Lung (tissue), 12 donors: ENCODE results near the gene PRR12. TPM values are rescaled to one million over a fixed set of nuclear protein-coding genes. Genes with fewer than 3 reads are reported as not detected.

Experiments
- ATAC-seq: fragments of 200-7000 bp; cut with Tn5 transposase; one replicate; pipeline ENCODE4 v1.9.1; 2020; ENCODE audit warnings: moderate number of reproducible peaks; ENCODE audit not compliant: insufficient read depth, low FRiP score
- DNase-seq, 3 donors: peaks; one replicate each; pipeline ENCODE4 v3.0.0-alpha.2; 2013 to 2017
- H3K27ac ChIP-seq, 2 donors: one replicate each; pipeline ENCODE4 v1.5.1; 2013; ENCODE audit warnings: mild to moderate bottlenecking in 2 of 2, moderate library complexity in 2 of 2, control low read depth in 1 of 2, inconsistent platforms in 1 of 2, low read depth in 1 of 2, low read length in 1 of 2
- H3K27me3 ChIP-seq, 3 donors: one replicate each; pipeline ENCODE4 v1.5.1; 2013; ENCODE audit warnings: low read length in 2 of 3; ENCODE audit not compliant: control insufficient read depth in 3 of 3, insufficient read depth in 3 of 3
- H3K36me3 ChIP-seq, 4 donors: one replicate each; pipeline ENCODE4 v1.5.1; 2013; ENCODE audit warnings: low read length in 4 of 4, mild to moderate bottlenecking in 1 of 4, moderate library complexity in 1 of 4; ENCODE audit not compliant: control insufficient read depth in 4 of 4, insufficient read depth in 4 of 4
- H3K4me1 ChIP-seq, 5 donors: one replicate each; pipeline ENCODE4 v1.5.1; 2013; ENCODE audit warnings: low read length in 5 of 5, mild to moderate bottlenecking in 2 of 5, moderate library complexity in 1 of 5; ENCODE audit not compliant: control insufficient read depth in 5 of 5, insufficient read depth in 5 of 5
- H3K4me3 ChIP-seq: one replicate; pipeline ENCODE4 v1.5.1; 2013; ENCODE audit warnings: mild to moderate bottlenecking, control low read depth, moderate library complexity
- H3K9ac ChIP-seq, 2 donors: one replicate each; pipeline ENCODE4 v1.5.1; 2013; ENCODE audit warnings: low read length in 2 of 2, control low read depth in 1 of 2; ENCODE audit not compliant: insufficient read depth in 1 of 2
- H3K9me3 ChIP-seq, 4 donors: one replicate each; pipeline ENCODE4 v1.5.1; 2013; ENCODE audit warnings: low read length in 3 of 4, mild to moderate bottlenecking in 1 of 4, moderate library complexity in 1 of 4; ENCODE audit not compliant: control insufficient read depth in 4 of 4, insufficient read depth in 3 of 4
- WGBS, 2 donors: extraction: QIAGEN DNeasy Blood & Tissue Kit; methylation state at CpG; one replicate each; pipeline ENCODE4 v1.1.7; 2013; 5-methylcytosine and 5-hydroxymethylcytosine counted together
- polyA plus RNA-seq, 2 donors: library from polyadenylated mRNA; stranded (reverse); fragments of 200-250 nt; gene quantifications; one replicate each; pipeline ENCODE4 v1.2.1, GENCODE V29; 2013
- total RNA-seq, 2 donors: library from RNA; depleted of rRNA in 1 of 2; stranded (reverse); fragments of >200 nt in 1 of 2; gene quantifications; one replicate each; pipeline ENCODE4 v1.2.1, GENCODE V29; 2014 to 2021
- TF ChIP-seq, protein P1 (sequence below): IDR thresholded peaks from 2 replicates; pipeline ENCODE4 v1.5.1; 2012; ENCODE audit warnings: mild to moderate bottlenecking; ENCODE audit errors: control extremely low read depth, extremely low read depth
- donor health status: control.
- donor health status: control.
- donor health status: Bipolar disorder and iron deficiency.
- donor health status: healthy.
- donor health status: DM: yes; HTN: yes; CAD: no.

The PRR12 gene
- total and polyA plus RNA-seq, 4 donors, result 7.6 to 32.4 (median 16.8) TPM

GRCh38 chr19:49609499-49610092 lies 18.6 kb downstream of the PRR12 start:
- peaks cover 0 to 6% (median 0%) of the 10 kb centered on the region in 5 donors for H3K4me1 ChIP-seq
- no peak overlapping the region for H3K4me3 ChIP-seq
- no peak overlapping the region for H3K27ac ChIP-seq
- DNase-seq (no peak), ATAC-seq (no peak)
- H3K9ac ChIP-seq, result no peak overlapping the region
- TF ChIP-seq, protein P1, sequence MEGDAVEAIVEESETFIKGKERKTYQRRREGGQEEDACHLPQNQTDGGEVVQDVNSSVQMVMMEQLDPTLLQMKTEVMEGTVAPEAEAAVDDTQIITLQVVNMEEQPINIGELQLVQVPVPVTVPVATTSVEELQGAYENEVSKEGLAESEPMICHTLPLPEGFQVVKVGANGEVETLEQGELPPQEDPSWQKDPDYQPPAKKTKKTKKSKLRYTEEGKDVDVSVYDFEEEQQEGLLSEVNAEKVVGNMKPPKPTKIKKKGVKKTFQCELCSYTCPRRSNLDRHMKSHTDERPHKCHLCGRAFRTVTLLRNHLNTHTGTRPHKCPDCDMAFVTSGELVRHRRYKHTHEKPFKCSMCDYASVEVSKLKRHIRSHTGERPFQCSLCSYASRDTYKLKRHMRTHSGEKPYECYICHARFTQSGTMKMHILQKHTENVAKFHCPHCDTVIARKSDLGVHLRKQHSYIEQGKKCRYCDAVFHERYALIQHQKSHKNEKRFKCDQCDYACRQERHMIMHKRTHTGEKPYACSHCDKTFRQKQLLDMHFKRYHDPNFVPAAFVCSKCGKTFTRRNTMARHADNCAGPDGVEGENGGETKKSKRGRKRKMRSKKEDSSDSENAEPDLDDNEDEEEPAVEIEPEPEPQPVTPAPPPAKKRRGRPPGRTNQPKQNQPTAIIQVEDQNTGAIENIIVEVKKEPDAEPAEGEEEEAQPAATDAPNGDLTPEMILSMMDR, result no peak
- H3K9me3 ChIP-seq, result no peaks in the 10 kb centered on the region
- H3K27me3 ChIP-seq, result no peaks in the 10 kb centered on the region
- 95 to 96% methylated on average over 12 of the region's 12 CpGs for WGBS, 2 donors
- H3K36me3 ChIP-seq, result peaks cover 0 to 31% (median 26%) of the 10 kb centered on the region in 4 donors

- DNase-seq (no peak), ATAC-seq (no peak)
- no peak overlapping the region for H3K27ac ChIP-seq
- H3K9me3 ChIP-seq, result peaks cover 0 to 3% (median 0%) of the 10 kb centered on the region in 4 donors
- H3K4me1 ChIP-seq, result peaks cover 0 to 9% (median 0%) of the 10 kb centered on the region in 5 donors
- 78 to 88% methylated on average over 4 of the region's 4 CpGs for WGBS, 2 donors
- H3K9ac ChIP-seq, result no peak overlapping the region
- H3K4me3 ChIP-seq, result no peak overlapping the region
- peaks cover 10 to 48% (median 40%) of the 10 kb centered on the region in 4 donors for H3K36me3 ChIP-seq
- H3K27me3 ChIP-seq, result no peaks in the 10 kb centered on the region
- TF ChIP-seq, protein P1, result no peak
Observed at GRCh38 chr19:49613374-49613773, 22.4 kb downstream of the PRR12 start.

- no peak overlapping the region for H3K9ac ChIP-seq
- TF ChIP-seq, protein P1, result no peak
- ATAC-seq, result no peak
- 81 to 84% methylated on average over 19 of the region's 19 CpGs for whole genome bisulfite sequencing, 2 donors
- H3K36me3 ChIP-seq, result peaks cover 10 to 44% (median 36%) of the 10 kb centered on the region in 4 donors
- no peak overlapping the region for H3K27ac ChIP-seq
- H3K4me3 ChIP-seq, result no peak overlapping the region
- H3K27me3 ChIP-seq, result no peaks in the 10 kb centered on the region
- no peak for DNase-seq
- peaks cover 0 to 9% (median 0%) of the 10 kb centered on the region in 5 donors for H3K4me1 ChIP-seq
- peaks cover 0 to 3% (median 0%) of the 10 kb centered on the region in 4 donors for H3K9me3 ChIP-seq
Observed at GRCh38 chr19:49614096-49614833, 23.3 kb downstream of the PRR12 start.
